CD1c-positive myeloid dendritic cell (primary cell): ENCODE results near the gene GMCL2.
A peak's percentile ranks its signal among the peaks of the same experiment; 100 is the strongest.

Experiments
- DNase-seq: peaks from one replicate; pipeline ENCODE4 v3.0.0-alpha.2; 2016; ENCODE audit errors: extremely low spot score

GMCL2 gene

DNA sequence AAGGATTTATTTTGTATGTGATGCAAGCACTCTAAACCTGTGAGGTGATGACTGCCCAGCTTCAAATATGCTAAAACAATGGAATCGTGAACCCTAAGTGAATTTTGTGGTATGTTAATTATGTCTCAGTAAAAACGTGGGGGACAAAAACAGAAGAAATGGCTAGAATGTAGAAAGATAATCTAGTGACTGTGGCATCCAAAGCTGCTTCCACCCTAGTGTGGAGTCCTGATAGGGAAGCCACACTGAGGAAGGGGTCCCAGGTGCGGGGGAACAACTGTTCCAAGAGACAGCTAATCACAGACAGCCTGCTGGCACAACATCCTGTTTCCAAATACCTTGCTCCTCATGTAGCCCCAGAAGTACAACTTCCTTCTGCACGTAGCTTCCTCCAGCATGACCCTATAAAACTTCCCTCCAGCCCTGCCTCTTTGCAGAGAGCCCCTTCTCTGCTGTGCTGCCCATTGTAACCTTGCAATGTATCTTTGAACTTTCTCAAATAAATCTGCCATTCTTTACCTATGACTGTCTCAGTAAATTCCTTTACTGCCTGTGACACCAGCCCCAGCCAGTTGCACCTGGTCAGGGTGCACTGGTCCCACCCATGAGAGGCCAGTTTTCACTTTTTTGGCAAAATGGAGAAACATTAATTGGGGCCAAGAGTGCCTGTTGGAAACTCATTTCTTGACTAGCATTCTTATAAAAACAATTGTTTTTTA, 4.9 kb downstream of the GMCL2 start:
- DNase-seq = peak; percentile 37

DNA sequence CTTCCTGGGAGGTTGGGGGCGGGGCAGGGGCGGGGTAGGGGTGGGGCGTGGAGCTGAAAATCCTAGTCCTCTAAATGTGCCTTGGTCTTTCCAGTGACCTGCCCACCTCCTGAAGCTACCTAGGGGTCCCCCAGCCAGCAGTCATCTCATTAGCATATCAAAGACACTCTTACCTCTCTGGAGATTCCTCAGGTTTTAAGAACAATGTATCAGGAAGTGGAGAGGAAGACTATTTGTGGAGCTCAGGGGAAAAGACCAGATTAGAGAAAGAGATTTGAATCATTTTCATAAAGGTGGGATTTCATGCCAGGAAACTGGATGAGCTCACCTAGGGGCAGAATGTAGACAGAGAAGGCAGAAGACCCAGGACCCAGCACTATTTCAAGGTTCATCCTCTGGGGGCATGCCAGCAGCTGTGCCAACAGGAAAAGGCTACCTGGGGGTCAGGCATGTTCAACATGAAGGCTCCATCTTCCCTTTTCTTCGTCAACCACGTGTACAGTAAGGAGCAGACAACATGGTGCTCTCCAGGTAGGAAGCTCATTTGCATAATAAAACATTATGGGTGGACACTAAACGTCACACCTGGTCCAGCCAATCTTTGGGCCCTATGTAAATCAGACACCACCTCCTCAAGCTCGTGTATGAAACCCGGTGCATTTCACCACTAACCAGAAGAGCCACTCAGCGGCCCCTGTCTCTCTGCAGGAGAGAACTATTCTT, 6.9 kb downstream of the GMCL2 start:
- no peak for DNase-seq

DNA sequence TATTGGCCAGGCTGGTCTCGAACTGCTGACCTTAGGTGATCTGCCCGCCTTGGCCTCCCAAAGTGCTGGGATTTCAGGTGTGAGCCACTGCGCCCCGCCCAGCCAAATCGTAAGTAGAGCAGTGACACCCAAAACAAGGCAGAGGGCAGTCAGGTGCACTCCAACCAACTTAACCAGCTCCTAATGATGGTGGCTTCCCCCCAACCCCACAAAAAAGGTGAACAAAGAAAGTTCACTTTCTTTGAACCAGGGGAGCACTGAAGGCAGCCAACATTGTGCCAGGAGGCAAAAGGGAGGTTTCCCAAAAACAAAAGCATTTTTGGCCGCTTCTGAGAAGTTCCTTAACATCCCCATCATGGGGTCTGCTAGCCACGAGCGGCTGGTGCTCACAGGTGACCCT, 9.6 kb downstream of the GMCL2 start:
- DNase-seq = no peak

GRCh38 chr5:178176791-178177190, 10.4 kb downstream of the GMCL2 start:
- no peak for DNase-seq

GRCh38 chr5:178174456-178174855, 12.7 kb downstream of the GMCL2 start:
- no peak for DNase-seq

DNA sequence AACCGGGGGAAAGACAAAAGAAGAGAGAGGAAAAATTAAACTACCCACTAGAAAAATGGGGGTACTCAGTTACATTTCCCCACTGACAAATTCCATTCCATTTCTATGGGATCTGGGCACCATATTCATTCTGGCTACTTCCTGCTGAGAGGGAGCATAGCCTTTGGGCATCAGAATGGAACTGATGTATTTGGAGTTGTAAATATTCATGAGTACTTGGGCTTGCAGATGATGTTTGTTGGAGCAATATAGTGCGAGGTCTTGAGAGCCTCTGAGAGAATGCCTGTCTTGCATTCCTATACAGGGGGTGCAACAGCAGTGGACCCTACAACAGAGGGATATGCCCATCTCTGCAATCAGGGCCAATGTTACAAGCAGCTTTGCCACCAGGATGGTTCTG, 16.7 kb downstream of the GMCL2 start:
- no peak for DNase-seq

DNA sequence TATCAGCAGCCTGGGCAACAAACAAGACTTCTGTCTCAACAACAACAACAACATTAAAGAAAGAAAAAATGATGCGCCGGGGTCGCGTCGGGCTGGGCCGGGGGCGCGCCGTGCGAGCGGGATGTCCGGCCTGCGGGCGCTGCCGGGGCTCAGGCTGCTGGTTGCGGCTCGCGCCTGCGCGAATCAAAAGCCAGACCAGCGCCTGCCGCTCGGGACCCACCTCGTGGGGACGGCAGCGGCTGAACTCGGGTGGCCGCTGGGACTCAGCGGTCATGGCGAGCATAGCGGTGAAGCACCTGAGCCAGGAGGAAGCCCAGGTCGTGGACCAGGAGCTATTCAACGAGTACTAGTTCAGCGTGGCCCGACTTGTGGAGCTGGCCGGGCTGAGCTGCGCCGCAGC, 21.6 kb downstream of the GMCL2 start:
- DNase-seq = no peak

DNA sequence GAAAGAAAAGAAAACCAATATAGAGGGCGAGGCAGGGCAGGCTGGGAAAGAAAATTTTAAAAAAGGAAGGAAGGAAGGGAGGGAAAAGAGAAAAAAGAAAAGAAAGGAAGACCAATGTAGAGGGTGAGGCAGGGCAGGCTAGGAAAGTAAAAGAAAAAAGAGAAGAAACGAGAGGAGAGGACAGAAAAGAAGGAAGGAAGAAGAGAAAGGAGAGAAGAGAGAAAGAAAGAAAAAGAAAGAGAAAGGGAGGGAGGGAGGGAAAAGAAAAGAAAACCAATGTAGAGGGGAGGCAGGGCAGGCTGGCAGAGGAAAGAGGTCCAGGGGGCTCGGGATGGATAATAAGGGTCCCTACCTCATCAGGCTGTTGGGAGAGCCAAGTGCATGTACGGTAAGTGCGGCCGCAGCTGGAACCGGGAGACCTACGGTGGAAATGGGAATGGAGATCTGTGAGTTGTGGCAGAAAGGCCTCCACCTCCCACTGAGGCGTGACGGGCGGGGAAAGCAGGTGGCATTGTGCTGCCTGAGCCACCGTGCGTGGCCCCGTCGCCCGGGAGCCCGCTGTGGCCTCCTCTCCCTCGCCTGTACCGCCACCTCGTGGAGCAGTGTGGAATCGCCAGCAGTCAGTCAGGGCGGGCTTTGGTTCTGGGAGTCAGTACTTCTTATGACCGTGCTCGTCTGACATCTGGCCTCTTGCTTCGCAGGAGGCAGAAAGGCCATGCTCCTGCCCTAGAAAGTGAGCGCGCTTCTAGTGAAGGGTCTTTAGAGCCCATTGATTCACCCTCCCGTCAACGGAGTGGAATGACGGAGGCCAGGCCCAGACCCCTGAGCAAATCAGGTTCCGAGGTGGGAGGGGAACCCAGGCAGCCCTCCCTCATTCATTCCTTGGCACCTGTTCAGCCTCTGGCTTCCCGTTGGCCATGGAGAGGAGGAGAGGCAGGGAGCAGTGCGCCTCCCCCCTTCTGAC, 23.1 kb downstream of the GMCL2 start:
- peak; percentile 93 for DNase-seq

GRCh38 chr5:178162481-178162880, 24.7 kb downstream of the GMCL2 start:
- no peak for DNase-seq

GRCh38 chr5:178160176-178160575, 27.0 kb downstream of the GMCL2 start:
- no peak for DNase-seq

GRCh38 chr5:178155065-178155464, 32.1 kb downstream of the GMCL2 start:
- no peak for DNase-seq

DNA sequence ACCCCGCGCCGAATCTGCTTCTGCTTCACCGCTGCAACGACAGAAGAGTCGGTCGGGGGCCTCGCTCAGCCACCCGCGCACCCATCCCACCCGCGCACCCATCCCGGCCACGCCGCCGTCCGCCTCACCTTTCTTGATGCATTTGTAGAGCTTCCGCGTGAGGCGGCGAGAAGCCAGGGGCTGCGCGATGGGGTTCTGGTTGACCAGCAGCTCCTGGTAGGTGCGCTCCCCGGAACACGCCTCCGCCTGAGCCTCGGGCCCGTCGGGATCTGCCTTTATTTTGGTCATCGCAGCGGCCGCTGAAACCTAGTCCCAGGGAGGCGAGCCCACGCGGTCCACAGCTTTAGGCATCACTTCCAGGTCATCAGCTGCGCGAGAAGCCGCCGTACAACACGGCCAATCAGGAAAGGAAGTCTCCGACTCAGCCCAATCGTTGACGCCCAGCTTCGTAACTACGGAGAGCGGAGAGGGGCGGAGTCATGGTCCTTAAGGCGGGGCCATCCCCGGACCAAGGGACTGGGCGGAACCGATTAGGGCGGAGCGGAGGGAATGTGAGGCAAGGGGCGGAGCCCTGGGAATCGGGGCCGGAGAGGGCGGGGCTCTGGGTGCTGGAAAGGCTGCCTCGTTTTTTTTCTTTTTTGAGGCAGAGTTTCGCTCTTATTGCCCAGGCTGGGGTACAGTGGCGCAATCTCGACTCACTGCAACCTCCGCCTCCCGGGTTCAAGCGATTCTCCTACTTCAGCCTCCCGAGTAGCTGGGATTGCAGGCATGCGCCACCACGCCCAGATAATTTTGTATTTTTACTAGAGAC, 33.4 kb downstream of the GMCL2 start, which contains the start of gene NHP2:
NHP2 (minus strand) TSS at position 356 of the 811 bp plus-strand sequence; CDS start at position 288, 68 bp downstream.
- peak; percentile 99 for DNase-seq

- no peak for DNase-seq
These were observed 34.4 kb downstream of the GMCL2 start for GRCh38 chr5:178152491-178153444.

- no peak for DNase-seq
These were observed 36.0 kb downstream of the GMCL2 start for GRCh38 chr5:178150977-178151734.

DNA sequence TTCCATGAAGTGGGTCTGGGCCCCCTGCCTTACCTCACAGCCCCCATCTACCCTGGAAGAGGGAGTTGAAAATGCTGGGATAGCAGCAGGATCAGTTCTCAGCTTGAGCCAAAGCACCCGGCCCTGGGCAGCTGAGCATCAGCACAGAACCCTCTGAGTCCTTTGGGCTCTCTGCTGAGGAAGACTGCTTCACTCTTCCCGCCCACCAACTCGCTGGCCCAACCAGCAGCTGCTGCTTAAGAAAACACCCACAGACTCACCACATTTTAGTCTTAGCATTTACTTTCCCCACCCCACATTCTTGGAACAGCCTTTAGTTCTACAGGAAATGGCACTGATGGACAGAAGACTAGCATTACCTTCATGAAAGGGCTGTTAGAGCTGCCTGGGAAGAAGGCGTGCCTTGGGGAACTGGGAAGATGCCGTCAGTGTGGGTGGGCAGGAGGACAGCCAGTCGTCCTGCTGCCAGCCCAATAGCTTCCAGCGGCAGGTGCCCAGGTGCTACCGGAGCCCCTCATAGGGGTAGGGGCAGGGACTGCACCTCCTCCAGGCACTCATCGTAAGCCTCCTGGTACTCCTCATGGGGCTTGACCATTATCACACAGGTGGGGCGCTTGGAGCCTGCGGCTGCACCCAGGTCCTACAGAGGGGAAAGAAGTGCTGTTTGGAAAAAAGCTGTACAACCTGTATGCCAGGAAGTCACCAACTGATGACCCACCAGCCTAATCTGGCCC, 37.8 kb downstream of the GMCL2 start:
- no peak for DNase-seq

DNA sequence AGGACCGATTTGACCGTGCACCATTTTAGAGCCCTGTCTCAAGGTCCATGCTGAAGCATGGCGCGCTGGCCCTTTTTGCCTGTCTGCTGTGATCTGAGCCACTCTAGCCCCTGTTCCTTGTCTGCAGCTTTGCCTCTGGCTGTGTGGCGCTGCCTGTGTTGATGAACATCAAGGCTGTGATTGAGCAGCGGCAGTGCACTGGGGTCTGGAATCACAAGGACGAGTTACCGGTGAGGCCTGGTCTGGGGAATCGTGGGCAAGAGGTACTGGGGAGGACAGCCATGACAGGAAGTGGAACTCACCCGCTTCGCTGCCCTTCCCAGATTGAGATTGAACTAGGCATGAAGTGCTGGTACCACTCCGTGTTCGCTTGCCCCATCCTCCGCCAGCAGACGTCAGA, 39.8 kb downstream of the GMCL2 start:
- DNase-seq = no peak

- peak; percentile 38 for DNase-seq
These were observed 41.0 kb downstream of the GMCL2 start for GRCh38 chr5:178145965-178146820.

GRCh38 chr5:178143901-178144300, 43.3 kb downstream of the GMCL2 start:
- DNase-seq = no peak
